NCI-H774 (cell line): ENCODE results near the gene PCAT6.
A peak's percentile ranks its signal among the peaks of the same experiment; 100 is the strongest.
"Not testable (repeated sequence)": the region's sequence is repeated elsewhere in the genome, so short reads cannot be mapped to it uniquely, and the experiment has no call there.

Experiments
- DNase-seq: peaks from one replicate; lab custom pipeline; 2025; lab: John Stamatoyannopoulos, UW

PCAT6 gene

DNA sequence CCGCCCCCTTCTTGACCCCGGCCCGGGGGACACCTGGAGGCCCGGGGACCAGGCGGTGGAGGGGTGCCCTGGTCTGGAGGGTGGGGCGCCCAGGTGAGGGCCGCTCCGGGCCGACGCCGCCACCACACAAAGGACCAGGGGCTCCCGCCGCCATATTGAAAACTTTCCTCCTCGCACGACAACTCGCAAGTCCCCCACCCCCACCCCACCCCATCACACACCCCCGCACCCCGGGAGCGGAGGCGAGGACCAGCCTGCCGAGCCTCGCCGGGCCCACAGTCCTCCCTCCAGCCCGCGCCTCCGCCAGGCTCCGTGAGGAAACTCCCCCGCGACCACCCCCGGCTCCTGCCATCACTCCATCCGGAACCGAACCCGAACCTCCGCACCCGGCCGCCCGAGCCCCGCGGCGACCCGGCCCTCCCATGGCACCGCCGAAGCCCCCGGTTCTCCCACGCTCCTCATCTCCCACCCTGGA, 3.3 kb upstream of the PCAT6 start:
- DNase-seq = no peak

DNA sequence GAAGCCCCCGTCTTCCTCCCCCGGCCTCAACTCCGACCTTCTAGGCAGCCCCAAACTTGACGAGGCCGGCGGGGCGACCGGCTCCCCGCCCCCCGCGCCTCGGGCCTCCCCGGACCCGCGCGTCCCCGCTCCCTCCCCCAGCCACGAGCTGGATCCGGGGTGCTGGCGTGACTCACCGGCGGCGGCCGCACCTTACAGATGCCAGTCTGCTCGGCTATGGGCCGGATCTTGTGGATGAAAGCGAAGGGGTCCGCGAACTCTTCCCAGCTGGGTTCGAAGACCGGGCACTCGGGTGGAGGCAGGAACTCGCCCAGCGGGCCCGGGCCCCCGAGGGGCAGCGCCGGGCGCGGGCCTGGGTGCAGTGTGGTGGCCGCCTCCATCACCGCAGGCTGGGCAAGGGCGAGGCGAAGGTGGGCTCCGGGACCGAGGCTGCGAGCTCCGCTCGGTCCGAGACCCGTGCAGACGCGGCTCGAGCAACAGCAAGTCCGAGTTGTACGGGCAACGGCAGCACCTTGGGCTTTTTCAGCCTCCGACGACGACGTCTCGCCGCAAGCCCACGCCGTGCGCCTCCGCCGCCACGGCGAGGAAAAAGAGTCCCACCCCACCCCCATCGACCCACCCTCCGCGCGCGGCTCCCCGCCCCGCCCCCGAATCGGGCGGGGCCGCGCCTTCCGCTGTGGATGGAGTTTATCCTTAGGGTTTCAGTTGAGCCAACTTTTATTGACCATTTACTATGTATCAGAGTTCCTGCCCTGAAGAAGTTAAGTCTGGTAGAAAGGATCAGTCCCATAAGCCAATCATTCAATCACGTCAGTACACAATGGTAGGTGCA, 2.6 kb upstream of the PCAT6 start, which contains the start of gene KDM5B:
Gene KDM5B, minus strand, starts transcription at position 496 of the 832 bp plus-strand sequence. Its CDS starts 116 bp downstream, at position 380.
- DNase-seq = peak; percentile 65

DNA sequence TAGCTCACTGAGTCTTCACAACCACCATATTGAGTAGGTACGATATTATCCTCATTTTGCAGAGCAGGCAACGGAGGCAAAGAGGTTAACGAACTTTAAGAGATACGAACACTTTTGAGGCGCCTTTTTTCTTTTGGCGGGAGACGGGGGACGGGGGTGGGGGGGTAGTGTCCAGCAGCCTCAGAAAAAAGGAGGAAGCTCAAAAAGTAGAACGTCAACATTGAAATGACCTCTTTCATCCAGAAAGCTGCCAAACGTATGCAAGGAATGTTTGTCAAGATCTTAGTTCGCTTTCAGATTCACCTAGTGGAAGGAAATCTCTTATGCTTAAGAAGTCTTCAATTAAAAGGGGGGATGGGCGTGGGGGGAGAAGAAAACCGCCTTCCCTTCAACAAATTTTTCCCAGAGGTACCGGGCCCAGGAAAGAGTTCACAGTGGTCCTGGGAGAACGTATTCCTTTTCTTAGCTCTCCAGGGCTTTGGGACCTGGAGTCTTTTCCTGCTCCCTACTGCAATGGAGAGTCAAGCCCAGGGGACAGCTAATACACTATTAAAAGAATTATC, 1.1 kb upstream of the PCAT6 start:
- no peak for DNase-seq

DNA sequence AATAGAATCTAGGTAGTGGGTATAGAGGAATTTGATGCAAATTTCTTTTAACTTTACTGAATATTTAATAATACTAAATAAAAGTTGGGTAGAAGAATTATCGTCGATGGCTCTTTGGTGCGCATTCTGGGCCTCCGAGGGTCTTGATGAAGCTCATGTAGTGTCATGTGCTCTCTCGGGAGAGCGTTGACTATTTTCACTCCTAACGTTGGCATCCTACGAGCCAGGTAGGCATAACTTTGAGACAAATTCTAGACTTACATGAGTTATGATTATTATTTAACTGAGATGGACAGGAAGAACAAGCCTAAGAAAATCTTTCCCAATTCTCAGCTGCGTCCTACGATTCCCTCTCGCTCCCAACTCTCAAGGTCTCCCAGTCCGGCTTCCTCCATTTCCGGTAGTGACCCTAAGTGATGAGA, 550 bp upstream of the PCAT6 start:
- DNase-seq = no peak

DNA sequence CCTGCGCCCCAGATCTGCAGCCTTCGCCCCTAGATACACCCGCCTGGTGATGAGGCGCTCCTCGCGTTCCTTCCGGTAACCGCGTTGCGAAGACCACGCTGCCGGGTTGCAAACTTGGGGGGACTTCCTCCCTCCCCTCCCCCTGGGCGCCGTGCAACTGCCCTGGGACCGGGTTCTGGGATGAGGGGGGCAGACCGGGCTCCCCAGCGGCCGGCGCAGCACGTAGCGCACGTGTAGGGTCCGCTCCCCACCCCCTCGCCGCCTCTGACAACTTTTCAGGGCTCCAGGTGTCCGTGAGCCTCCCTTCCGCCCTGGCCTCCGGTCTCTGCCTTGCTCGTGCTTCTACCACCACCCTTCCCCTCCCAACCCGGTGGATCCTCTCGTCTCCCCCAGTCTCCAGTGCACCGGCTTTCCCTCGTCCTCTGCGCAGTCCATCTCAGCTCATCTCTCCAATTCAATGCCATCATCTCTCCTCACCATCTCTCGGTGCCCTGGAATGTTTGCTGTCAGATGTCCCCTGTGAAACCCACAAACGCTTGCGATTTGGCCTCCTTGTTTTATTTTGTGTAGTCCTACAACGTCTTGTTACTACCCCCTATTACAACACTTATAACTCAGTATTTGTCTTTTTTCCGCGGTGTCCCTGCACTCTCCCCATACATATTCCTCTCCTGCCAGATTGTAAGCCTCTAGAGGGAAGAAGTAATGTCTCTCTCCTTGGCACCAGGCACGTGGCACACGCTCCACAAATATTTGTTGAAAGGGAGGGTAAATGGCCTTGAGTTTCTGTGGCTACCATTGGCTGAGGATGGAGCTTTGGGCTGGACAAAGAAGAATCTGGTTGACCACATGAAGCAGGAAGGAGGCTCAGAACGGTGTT, 782 bp downstream of the PCAT6 start:
- DNase-seq = no peak

DNA sequence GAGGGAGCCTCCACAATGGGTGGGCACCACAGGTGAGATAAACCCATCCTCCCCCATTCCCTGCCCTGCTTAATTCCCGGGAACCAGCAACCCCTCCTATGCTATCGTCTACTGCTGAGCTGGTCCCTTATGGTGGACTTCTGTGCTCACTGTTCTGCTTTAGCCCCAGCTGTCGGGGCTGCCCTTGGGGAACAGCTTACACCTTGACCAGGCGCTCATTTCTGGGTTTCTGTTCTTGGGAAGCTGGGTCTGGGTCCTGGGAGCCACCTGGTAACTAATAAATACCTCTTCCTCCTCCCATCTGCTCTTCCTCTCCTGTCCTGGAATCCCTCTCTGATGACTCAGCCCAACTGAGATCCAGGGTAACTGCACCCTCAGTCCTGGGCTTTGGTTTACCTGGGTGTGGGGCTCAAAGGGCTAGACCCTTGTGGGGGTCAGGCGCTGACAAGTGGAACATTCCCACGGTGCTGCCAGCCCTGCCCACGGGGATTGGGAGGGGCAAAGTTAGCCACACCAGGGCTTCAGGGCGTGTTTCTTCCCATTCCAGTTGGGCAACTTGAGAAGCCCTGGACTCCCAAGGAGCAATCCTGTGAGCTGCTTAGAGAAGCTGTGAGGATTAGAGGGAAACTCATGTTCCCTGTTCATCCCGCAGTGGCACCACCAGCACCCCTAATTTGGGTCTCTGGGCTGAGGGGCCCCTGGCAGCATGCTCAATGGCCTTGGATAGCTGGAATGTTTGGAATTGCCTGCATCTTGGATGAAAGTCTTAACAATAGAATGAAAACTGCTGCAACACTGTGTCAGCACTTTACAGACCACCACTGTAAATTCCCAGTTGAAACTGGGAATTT, 1.6 kb downstream of the PCAT6 start:
- DNase-seq = no peak

DNA sequence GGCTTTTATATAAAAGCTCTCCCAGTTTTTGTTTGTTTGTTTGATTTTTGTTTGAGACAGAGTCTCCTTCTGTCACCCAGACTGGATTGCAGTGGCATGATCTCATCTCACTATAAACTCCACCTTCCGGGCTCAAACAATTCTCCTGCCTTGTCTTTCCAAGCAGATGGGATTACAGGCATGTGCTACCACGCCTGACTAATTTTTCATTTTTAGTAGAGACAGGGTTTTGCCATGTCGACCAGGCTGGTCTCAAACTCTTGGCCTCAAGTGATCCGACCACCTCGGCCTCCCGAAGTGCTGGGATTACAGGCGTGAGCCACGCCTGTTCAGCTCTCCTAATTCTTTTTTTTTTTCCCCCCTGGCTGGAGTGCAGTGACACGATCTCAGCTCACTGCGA, 4.4 kb downstream of the PCAT6 start:
- no peak for DNase-seq

DNA sequence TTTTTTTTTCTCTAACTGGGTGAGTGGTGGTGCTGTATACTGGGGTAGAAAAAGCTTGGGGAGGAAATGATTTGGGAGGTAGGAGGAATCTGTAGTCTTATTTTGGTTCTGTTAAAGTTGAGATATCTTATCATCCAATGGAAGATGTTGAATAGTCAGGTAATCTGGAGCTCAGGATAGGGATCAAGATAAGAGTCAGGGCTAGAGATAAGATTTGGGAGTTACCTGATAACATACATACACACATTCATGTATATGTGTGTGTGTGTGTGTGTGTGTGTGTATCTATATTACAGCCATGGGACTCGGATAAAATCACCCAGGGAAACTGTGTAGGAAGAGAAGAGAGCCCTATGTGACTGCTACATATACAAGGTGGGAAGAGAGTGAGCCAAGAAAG, 8.1 kb downstream of the PCAT6 start:
- no peak for DNase-seq

DNA sequence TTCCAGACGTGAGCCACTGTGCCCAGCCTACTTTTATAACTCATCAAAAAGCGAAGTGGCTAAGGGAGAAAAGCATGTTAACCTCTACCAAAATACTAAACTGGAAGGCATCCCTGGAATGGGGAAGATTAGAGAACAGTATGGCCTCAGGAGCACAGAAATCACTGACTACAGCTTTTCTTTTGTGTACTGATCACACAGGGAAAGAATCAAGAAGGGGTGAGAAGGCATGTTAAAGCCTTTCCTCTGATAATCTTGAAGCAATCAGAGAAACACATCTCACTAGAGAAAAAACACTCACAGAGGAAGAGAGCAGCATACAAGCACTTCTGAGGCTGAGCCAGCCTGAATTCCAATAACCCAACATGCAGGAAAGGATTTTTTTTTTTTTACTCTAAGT, 10.7 kb downstream of the PCAT6 start:
- no peak for DNase-seq

DNA sequence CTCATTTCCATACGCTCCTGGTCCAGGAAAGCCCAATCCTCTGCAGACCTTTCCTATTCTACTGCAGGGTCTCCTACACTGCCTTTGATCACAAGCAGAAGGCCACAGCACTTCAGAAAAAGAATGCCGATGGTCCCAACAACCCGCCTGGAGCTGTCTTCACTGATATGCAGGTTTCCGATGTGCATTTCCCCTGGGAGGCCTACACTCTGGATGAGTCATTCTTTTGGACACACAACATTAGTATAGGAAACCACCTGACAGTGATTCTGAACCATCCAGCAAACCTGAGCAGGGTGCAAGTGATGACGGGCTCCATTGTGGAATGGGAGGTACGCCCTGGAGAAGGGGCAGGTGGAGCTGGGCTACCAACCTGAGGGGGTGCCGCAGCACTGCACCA, 15.0 kb downstream of the PCAT6 start:
- no peak for DNase-seq

DNA sequence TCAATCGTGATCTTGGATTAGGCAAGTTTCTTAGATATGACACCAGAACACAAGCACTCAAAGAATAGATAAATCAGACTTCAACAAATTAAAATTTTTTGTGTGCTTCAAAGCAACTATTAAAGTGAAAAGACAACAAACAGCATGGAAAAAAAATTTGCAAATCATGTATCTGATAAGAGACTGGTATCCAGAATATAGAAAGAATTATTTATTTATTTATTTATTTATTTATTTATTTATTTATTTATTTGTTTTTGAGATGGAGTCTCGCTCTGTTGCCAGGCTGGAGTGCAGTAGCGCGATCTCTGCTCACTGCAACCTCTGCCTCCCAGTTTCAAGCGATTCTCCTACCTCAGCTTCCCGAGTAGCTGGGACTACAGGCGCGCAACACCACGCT, 18.5 kb downstream of the PCAT6 start:
- not testable (repeated sequence) for DNase-seq

DNA sequence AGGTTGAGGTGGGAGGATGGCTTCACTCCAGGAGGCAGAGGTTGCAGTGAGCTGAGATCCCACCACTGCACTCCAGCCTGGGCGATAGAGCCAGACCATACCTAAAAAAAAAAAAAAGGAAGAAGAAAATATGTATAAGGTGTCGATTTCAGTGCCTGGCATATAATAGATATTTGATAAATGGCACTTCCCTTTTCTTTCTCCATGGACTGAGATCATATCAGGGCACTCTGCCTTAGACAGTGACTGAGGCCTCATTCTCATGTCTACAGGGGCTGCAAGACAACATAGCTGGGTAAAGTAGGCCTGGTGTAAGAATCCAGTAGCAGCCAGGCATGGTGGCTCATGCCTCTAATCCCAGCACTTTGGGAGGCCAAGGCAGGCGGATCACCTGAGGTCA, 21.2 kb downstream of the PCAT6 start:
- DNase-seq = no peak

DNA sequence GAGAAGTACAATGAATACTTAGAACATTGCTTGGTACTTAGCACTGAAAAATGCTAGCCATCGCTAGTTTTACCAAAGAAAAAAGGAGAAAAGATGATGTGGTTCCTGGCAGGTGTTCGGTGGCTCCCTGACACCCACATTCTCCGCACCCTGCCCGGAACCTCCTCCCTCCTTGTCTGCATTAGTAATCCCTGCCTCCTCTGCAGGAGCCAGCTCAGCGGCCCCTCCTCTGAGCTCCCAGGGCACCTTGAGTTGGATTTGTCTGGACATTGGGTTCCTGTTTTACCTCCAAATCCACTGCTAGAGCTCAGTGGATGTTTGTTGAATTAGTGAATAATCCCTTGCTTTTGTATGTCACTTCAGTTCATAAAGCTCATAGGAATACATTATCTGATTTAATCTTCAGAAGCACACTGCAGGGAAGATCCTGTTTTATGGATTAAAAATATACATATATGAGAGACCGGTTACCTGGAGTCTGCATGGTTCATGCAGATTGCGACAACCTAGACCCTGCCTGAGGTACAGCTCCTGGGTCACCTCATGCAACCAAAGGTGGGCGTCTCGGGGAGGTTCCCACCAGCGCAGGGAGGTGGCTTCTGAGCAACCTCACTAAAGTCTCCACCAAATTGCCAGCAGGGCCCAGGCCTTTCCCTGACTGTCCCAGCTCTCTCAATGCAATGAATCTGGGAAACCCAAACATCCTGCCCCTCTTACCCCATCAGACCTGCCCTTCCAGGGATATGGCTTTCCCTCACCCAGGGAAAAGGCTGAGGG, 24.2 kb downstream of the PCAT6 start:
- DNase-seq = no peak

DNA sequence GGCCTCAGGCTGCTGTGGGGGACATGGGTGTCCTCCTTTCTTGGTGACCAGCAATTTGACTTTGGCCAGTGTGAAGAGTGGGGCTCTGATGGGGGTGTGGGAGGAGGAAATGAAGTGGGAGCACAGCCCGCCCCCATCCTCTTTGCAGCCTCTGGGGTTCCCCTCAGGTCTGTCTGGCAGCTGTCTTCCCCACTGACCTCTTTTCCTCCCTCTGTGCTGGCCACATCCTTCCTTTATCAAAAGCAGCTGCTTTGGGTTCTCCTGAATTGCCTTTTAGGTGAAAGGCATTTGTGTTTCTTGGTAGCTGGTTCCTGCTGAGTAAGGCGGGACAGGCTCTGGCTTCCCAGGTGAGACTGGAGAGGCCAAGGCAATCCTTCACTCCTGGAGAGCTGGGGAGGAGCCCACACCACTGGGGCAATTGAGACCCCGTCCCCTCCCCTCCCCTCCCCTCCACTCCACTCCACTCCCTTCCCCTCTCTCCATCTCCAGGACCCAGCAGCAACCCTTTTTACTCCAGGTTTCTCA, 24.9 kb downstream of the PCAT6 start:
- DNase-seq = no peak

DNA sequence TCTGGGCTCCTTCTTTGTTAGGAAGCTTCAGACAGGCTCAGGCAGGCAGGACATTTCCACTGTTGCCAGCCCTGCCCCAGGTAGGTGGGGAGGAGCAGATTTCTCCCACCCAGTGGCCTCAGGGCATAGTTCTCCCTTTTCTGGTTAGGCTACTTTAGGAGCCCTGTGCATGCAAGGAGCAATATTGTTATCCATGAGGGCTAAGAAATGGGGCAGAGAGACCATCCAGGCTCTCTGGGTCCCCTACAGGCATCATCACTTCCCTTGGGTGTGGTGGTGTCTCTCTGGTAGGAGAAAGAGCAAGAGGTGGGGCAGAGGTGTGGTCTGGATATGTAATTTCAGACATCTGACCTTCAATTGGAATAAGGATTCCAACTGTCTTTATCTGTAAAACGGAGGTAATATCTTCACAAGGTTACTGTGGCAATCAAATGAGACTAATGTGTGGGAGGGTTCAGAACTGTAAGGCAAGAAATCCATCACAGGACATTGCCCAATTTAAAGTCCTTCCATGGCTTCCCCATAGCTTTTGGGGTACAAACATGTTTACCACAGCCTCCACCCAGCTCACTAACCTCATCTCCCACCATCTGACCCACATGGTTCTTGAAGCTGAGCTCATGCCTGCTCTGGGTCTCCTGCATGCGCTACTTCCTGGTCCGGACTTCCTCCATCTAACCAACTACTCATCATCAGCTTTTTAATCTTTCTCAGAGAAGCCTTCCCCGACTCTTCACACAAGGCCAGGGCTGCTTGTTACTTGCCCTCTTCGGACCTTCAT, 26.1 kb downstream of the PCAT6 start:
- DNase-seq = no peak

DNA sequence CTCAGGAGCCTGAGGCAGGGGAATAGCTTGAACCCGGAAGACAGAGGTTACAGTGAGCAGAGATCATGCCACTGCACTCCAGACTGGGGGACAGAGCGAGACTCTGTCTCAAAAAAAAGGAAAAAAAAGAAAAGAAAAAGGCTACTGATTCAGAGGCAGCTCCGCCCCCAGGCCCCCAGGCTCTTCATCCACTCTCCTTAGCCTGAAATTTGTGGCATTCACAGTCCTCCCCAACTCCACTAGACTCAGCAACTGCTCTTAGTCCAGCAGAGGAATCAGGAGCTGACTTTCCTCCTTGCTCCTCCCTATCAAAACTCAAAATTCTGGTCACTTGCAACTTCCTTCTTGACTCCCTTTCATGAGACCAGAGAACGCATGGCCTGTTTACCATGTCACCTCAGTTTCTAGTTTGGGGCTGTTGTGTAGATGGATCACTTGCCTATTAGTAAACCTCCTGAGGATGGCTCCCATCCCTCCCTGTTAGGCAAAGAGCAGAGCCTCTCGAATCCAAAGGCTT, 27.1 kb downstream of the PCAT6 start:
- DNase-seq = no peak

DNA sequence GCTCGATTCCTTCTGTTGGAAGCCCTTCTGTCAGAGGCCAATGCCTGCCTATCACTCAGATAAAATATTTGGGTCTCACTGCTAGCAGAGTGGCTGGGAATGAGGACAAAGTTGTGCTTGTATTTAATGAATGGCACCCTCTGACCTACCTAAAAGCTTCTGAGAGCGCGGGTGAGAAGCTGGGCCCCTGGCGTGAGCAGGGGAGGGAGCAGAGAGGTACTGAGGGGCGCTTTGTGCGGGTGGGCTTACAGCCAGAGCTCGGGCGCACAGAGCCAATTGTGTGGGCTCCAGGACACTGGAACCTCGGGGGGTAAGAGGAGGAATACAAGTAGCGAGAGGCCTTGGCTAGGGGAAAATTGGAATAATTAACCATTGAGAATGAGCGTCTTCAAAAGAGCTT, 32.3 kb downstream of the PCAT6 start:
- DNase-seq = no peak

DNA sequence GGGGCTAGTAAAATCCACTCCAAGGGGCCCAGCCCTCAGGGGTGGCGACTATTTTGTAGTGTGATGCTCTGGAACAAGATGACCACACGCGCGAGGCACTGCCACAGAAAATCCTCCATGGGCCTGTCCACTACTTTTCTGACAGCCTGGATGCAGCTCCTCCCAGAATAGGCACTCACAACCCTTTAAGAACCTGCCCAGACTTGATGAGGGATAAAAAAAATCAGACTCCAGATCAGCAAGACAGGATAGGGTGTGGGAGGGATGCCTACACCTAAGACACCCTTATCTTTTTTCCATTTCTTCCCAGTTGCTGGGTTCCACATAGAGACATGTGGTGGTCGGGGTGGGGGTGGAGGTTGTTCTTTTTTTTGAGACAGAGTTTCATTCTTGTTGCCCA, 33.5 kb downstream of the PCAT6 start:
- DNase-seq = no peak

DNA sequence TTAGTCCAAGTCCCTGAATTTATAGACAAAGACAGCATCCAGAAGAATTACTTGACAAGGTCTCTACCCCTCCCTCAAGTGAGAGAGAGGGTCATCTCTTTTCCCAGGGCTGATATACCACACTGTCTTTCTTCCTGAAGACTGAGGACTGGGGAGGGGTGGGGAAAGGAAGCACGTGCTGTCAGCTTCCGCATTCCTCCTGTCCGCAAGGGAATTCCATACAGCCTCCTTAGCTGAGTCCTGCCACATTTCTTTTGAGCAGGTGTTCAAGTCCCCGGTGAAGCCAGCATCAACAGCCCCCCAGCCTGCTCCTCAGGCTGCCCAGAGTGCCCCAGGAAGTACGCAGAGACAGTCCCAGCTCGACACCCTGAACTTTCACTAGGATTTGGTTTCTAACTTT, 34.2 kb downstream of the PCAT6 start:
- DNase-seq = no peak

DNA sequence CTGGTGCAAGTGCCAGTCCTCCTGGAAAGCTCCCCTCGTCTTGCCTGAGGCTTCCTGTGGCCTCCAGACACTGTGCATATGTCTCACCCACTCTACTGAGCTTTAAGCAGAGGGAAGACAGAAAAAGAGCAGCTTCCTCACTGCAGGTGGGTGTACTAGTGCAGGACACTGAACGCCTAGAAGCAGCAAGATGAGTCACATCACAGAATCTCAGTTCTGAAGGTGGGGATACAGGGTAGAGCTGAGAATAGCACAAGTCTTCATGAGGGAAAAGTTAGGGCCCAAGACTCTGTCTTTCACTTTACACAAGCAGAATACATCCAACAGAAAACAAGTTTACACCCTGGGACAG, 37.4 kb downstream of the PCAT6 start:
- no peak for DNase-seq
